HG03439 (cell line): ENCODE measurements around the gene ARSA.
"Not testable (repeated sequence)": the region's sequence is repeated elsewhere in the genome, so short reads cannot be mapped to it uniquely, and the experiment has no call there.

ENCODE experiments used
- ATAC-seq: cut with Tn5 transposase; IDR thresholded peaks from one replicate; pipeline ENCODE4 v1.9.1; 2021; ENCODE audit warnings: mild to moderate bottlenecking, moderate library complexity; ENCODE audit not compliant: unreplicated experiment

ARSA gene

GRCh38 chr22:50627642-50628542 lies at the start of gene ARSA:
Gene ARSA, minus strand, starts transcription at chr22:50628152. Its CDS starts 373 bp downstream, at chr22:50627779.
- peak; percentile 69 for ATAC-seq

GRCh38 chr22:50676661-50677492 lies 48.9 kb upstream of the ARSA start:
- ATAC-seq: no peak

GRCh38 chr22:50676180-50676636 lies 48.3 kb upstream of the ARSA start:
- ATAC-seq: no peak

- ATAC-seq: no peak
Measured at GRCh38 chr22:50675553-50676179, 47.7 kb upstream of the ARSA start.

GRCh38 chr22:50674606-50675552 lies 46.9 kb upstream of the ARSA start:
- ATAC-seq: no peak

GRCh38 chr22:50674130-50674500 lies 46.2 kb upstream of the ARSA start:
- ATAC-seq: no peak

GRCh38 chr22:50673231-50674129 lies 45.5 kb upstream of the ARSA start:
- ATAC-seq: no peak

GRCh38 chr22:50672471-50673230 lies 44.7 kb upstream of the ARSA start, which contains the start of gene SHANK3:
Gene SHANK3, plus strand, starts transcription at chr22:50672823.
- ATAC-seq: no peak

GRCh38 chr22:50672041-50672440 lies 44.1 kb upstream of the ARSA start:
- ATAC-seq: no peak

- ATAC-seq: no peak
Measured at GRCh38 chr22:50671641-50672040, 43.7 kb upstream of the ARSA start.

- no peak for ATAC-seq
Measured at GRCh38 chr22:50670914-50671538, 43.1 kb upstream of the ARSA start.

GRCh38 chr22:50670513-50670912 lies 42.6 kb upstream of the ARSA start:
- ATAC-seq: no peak

GRCh38 chr22:50665738-50666137 lies 37.8 kb upstream of the ARSA start:
- no peak for ATAC-seq

GRCh38 chr22:50665212-50665611 lies 37.3 kb upstream of the ARSA start:
- ATAC-seq: no peak

GRCh38 chr22:50660306-50660705 lies 32.4 kb upstream of the ARSA start:
- ATAC-seq: no peak

GRCh38 chr22:50659711-50660110 lies 31.8 kb upstream of the ARSA start:
- not testable (repeated sequence) for ATAC-seq

GRCh38 chr22:50657925-50658324 lies 30.0 kb upstream of the ARSA start:
- ATAC-seq: no peak
